HG03354 (cell line): Measurements from ENCODE around the gene GALNT17.
"Not testable (repeated sequence)": the region's sequence is repeated elsewhere in the genome, so short reads cannot be mapped to it uniquely, and the experiment has no call there.

Source experiments
- ATAC-seq: cut with Tn5 transposase; IDR thresholded peaks from one replicate; pipeline ENCODE4 v1.9.1; 2021; ENCODE audit warnings: mild to moderate bottlenecking; ENCODE audit not compliant: unreplicated experiment, poor library complexity, severe bottlenecking

GALNT17 gene

GRCh38 chr7:71580027-71580426, 448.1 kb downstream of the GALNT17 start:
- ATAC-seq: no peak

GRCh38 chr7:71584256-71584655, 452.3 kb downstream of the GALNT17 start:
- ATAC-seq: no peak

- no peak for ATAC-seq
These were observed 459.9 kb downstream of the GALNT17 start for GRCh38 chr7:71591876-71592275.

DNA sequence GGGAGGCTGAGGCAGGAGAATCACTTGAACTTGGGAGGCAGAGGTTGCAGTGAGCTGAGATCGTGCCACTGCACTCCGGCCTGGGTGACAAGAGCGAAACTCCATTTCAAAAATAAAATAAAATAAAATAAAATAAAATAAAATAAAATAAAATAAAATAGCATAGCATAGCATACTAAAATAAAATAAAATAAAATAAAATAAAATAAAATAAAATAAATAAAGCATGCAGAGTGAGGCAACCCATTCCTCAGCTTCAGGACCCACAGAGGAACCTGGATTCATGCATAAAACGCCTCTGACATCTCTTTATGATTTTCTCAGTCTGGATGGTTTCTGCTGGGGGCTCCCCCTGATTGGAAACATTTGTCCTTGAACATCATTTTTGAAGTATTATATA, 460.4 kb downstream of the GALNT17 start:
- not testable (repeated sequence) for ATAC-seq

GRCh38 chr7:71594736-71595135, 462.8 kb downstream of the GALNT17 start:
- no peak for ATAC-seq

DNA sequence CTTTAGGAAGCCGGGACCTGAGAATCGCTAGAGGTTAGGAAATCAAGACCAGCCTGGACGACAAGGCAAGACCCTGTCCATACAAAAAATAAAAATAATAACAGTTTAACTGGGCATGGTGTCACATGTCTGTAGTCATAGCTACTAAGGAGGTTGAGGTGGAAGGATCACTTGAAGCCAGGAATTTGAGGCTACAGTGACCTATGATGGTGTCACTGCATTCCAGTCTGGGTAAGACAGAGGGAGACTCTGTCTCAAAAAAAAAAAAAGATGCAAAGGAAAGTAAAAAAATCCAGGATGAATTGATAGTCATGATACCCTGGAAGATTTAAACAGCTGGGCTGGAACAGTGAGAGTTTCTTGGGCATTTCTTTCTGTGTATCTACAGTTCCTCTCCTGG, 463.2 kb downstream of the GALNT17 start:
- no peak for ATAC-seq

DNA sequence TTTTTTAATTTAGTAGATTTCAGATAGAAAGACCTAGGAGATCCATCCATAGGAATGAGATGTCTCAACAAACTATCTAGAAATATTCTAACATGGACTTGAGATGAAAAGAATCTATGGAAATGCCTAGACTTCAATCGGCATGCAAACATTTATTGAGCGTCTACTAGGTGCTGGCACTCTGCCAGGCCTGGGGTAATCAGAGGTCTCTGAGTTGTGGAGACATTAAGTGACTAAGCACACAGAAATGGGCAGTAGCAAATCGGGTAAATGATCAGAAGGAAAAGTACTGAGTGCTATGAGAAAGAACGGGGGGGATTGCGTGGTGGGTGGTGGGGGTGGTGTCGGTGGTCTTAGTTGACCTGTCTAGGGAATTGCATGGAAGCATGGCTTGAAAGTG, 466.6 kb downstream of the GALNT17 start:
- no peak for ATAC-seq

GRCh38 chr7:71601851-71602250, 469.9 kb downstream of the GALNT17 start:
- no peak for ATAC-seq

DNA sequence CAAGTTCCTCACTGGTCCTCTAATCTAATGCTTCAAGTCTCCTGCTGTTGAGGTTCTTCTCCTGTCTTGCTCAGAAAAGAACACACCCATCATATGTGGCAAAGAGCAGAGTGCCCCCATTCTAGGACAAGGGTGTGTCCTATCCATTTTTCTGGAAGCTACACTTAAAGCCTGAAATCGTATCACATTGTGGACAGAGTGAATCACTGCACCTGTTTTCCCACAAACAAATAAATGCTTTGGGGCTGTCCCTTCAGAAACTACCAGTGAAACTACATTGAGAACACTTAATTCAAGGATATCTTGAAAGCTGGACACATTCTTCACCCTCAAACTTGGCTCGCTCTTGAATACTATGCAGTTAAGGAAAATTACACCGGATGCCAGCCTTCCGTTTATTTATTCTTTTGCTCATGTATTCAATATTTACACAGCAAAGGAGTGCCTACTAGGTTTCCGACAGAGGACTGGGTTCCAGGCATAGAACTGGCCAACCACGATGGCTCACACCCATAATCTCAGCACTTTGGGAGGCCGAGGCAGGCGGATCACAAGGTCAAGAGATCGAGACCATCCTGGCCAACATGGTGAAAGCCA, 473.0 kb downstream of the GALNT17 start:
- ATAC-seq: no peak

- ATAC-seq: no peak
These were observed 480.0 kb downstream of the GALNT17 start for GRCh38 chr7:71611986-71612385.

DNA sequence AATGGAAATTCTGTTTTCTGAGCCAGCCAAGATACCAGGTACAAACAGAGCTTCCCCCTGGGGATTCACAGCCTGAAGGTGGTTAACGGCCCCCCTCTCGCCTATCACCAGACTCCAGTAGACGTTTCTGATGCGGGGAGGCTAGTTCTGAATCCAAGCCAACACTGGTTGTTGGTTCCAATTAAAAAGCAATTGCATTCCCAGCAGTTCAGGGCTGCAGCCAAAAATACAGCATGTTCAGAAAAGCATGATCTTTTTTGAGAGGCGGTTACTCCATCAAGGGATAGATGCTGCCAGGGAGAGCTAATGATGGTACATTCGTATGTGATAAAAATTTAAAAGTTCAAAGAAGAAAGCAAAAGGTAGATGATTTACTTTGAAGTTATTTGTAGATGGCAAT, 481.0 kb downstream of the GALNT17 start:
- no peak for ATAC-seq

- no peak for ATAC-seq
These were observed 481.4 kb downstream of the GALNT17 start for GRCh38 chr7:71613313-71613712.

GRCh38 chr7:71615017-71615416, 483.1 kb downstream of the GALNT17 start:
- ATAC-seq: no peak

DNA sequence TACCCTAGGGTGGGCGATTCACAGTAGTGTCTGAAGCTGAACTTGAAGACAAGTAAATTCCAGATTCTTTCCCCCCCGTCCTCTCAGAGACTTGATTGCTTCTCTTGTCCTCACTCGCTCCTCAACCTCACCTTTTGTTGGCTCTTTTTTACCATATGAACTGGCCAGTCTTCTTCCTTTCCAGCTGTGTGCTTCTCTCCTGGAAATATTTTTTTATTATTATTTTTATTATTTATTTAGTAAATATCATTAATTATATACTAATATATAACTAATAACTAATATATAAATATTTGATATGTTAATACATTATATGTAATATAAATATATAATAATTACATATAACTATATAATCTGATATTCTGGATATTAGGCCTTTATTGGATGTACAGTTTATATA, 484.3 kb downstream of the GALNT17 start:
- no peak for ATAC-seq

GRCh38 chr7:71618278-71618677, 486.3 kb downstream of the GALNT17 start:
- no peak for ATAC-seq

DNA sequence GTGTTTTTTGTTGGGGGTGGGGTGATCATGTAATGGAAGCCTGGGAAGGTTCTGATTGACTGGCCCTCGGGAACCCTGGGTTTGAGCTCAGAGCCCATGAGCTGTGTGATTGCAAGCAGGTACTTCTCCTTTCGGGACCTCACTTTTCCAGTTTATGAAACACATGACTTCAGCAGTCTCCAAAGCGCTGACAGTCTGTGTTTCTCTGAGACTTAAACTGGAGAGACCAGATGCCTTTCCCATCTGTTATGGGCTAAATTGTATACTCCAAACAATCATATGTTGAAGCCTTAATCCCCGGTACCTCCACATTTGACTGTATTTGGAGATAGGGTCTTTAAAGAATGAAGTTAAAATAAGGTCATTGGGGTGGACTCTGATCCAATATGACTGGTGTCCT, 493.6 kb downstream of the GALNT17 start:
- ATAC-seq: no peak

DNA sequence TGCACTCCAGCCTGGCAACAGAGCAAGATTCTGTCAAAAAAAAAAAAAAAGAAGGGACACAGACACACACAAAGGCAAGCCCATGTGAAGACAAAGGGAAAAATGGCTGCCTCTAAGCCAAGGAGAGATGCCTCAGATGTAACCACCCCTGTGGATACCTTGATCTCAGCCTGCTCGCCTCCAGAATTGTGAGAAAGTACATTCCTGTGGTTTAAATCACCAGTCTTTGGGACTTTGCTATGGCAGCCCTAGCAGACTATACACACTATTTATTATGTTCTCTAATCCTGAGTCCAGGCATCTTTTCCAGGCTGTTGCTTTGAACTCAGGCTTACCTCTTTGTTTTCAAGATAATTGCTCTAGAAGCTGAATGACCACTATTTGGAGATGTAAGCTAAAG, 494.3 kb downstream of the GALNT17 start:
- ATAC-seq: no peak

- no peak for ATAC-seq
These were observed 495.7 kb downstream of the GALNT17 start for GRCh38 chr7:71627651-71628050.

DNA sequence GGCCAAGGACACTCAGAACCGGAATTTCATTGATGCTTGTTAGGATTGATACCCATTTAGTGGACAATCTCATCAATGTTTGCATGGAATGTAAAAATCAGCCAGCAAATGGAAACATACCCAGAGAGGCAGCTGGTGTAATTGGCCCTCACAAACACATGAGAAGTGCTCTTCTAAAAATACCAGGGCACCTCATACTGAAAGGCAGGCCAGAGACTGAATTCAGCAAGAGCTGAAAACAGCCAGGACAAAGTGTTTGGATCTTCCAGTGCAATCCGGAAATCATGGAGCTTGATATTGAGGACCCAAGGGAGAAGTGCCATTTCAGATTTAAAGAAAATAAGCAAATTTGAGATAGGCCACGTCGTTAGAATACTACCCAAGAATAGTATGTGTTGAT, 498.6 kb downstream of the GALNT17 start:
- ATAC-seq: no peak

DNA sequence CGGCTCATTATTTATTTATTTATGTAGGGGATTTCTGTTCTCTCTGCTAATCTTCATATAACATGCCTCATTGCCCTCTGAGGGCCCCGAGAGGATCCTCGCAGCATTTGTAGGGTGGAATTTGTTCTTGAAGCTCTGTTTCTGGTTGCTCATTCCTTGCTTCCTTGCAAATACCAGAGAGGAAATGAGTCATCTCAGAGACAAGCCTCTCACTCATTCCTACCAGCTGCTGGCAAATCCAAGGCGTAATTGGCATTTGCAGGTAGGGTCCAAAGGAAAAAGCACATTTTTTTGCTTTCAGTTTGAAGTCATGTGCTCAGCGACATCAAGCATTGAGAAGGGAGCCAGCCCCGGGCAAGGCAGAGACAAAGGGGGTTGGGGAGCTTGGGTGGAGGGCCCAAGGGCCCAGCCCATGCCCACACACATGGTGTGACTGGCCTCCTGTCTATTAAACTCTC, 501.6 kb downstream of the GALNT17 start:
- ATAC-seq: no peak

DNA sequence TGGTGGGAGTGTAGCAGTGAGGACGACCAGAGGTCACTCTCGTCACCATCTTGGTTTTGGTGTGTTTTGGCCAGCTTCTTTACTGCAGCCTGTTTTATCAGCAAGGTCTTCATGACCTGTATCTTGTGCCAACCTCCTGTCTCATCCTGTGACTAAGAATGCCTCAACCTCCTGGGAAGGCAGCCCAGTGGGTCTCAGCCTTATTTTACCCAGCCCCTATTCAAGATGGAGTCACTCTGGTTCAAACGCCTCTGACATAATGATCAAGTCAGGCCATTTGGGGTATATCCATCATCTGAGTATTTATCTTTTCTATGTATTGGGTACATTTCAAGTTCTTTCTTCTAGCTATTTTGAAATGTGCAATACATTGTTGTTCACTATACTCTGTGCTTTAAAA, 503.9 kb downstream of the GALNT17 start:
- ATAC-seq: not testable (repeated sequence)

DNA sequence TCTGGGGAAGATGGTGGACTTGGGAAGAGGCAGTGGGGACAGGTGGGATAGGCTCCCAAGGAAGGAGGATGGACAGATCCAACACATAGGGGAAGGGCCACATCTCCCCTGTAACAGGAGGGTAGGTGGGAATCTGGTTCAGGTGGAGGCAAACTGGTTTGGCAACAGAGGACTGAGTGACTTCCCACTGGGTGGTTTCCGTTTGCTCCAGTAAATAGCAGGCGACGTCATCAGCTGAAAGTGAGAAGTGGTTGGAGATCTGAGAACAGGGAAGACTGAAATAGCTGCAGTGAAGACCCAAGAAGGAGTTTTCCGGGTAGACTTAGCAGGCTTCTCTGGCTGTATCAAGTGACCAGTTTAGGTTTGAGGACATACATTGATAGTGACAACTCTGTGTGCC, 504.4 kb downstream of the GALNT17 start:
- ATAC-seq: no peak
